OCI-LY1 (cell line): ENCODE data around the gene RBPJL.

ENCODE experiments used
- H2AFZ ChIP-seq: fragments of 200-600 bp; sonication (generic), shearing (Covaris generic); 2 replicates; pipeline ENCODE4 v1.6.0; 2014; ENCODE audit warnings: antibody characterized with exemption, mild to moderate bottlenecking, low read length
- H3F3A ChIP-seq: fragments of 200-600 bp; sonication (generic), shearing (Covaris generic); 2 replicates; pipeline ENCODE4 v1.6.0; 2014; ENCODE audit warnings: mild to moderate bottlenecking, antibody characterized with exemption, low read length, moderate library complexity; ENCODE audit not compliant: insufficient read depth
- H3K27ac ChIP-seq: fragments of 200-600 bp; sonication (generic); 2 replicates; pipeline ENCODE4 v1.5.1; 2014; ENCODE audit warnings: low read length, mixed run types, mild to moderate bottlenecking, low read depth; ENCODE audit not compliant: poor library complexity, severe bottlenecking
- H3K27me3 ChIP-seq: fragments of 200-600 bp; sonication (generic); 2 replicates; pipeline ENCODE4 v1.6.0; 2014; ENCODE audit warnings: antibody characterized with exemption, mild to moderate bottlenecking, low read length, moderate library complexity; ENCODE audit not compliant: insufficient read depth
- H3K36me3 ChIP-seq: fragments of 200-600 bp; sonication (generic); 2 replicates; pipeline ENCODE4 v1.6.1; 2014; ENCODE audit warnings: mild to moderate bottlenecking, antibody characterized with exemption, low read length, moderate library complexity, mixed read lengths; ENCODE audit not compliant: insufficient read depth
- H3K4me1 ChIP-seq: fragments of 200-600 bp; sonication (generic); 2 replicates; pipeline ENCODE4 v1.5.1; 2014; ENCODE audit warnings: mild to moderate bottlenecking, low read length, moderate library complexity; ENCODE audit not compliant: insufficient read depth, severe bottlenecking
- H3K4me2 ChIP-seq: fragments of 200-600 bp; sonication (generic), shearing (Covaris generic); 2 replicates; pipeline ENCODE4 v1.6.1; 2014; ENCODE audit warnings: low read length
- H3K4me3 ChIP-seq: fragments of 200-600 bp; sonication (generic); 2 replicates; pipeline ENCODE4 v1.5.1; 2014; ENCODE audit warnings: low read length, low read depth, mild to moderate bottlenecking, mixed read lengths; ENCODE audit not compliant: poor library complexity, severe bottlenecking
- H3K79me2 ChIP-seq: fragments of 200-600 bp; shearing (Covaris generic); 2 replicates; pipeline ENCODE4 v1.6.1; 2016; ENCODE audit warnings: mixed run types, low read length, mixed read lengths; ENCODE audit not compliant: insufficient read depth
- H3K9ac ChIP-seq: fragments of 200-600 bp; sonication (generic), shearing (Covaris generic); 2 replicates; pipeline ENCODE4 v1.6.1; 2014; ENCODE audit warnings: mild to moderate bottlenecking, low read length, mixed read lengths
- H3K9me2 ChIP-seq: fragments of 200-600 bp; sonication (generic), shearing (Covaris generic); 2 replicates; pipeline ENCODE4 v1.6.1; 2014; ENCODE audit warnings: low read depth, mild to moderate bottlenecking, low read length, mixed read lengths
- H3K9me3 ChIP-seq: fragments of 200-600 bp; shearing (Covaris generic); 2 replicates; pipeline ENCODE4 v1.6.1; 2014; ENCODE audit warnings: low read length, mixed read lengths
- H4K20me1 ChIP-seq: fragments of 200-600 bp; sonication (generic), shearing (Covaris generic); 2 replicates; pipeline ENCODE4 v1.6.0; 2016; ENCODE audit warnings: mild to moderate bottlenecking, low read length; ENCODE audit not compliant: insufficient read depth
- EZH2 ChIP-seq: fragments of 200-600 bp; sonication (generic), shearing (Covaris generic); IDR thresholded peaks from 2 replicates; pipeline ENCODE4 v1.8.0; 2017; ENCODE audit warnings: borderline replicate concordance, mixed run types, mild to moderate bottlenecking, antibody characterized with exemption, low read length, moderate library complexity, mixed read lengths
- TF ChIP-seq, protein P1 (sequence below): fragments of 200-600 bp; sonication (generic), shearing (Covaris generic); IDR thresholded peaks from 2 replicates; pipeline ENCODE4 v1.5.1; 2017; ENCODE audit warnings: mild to moderate bottlenecking, antibody characterized with exemption, low read length, moderate library complexity, mixed read lengths

Gene RBPJL

DNA sequence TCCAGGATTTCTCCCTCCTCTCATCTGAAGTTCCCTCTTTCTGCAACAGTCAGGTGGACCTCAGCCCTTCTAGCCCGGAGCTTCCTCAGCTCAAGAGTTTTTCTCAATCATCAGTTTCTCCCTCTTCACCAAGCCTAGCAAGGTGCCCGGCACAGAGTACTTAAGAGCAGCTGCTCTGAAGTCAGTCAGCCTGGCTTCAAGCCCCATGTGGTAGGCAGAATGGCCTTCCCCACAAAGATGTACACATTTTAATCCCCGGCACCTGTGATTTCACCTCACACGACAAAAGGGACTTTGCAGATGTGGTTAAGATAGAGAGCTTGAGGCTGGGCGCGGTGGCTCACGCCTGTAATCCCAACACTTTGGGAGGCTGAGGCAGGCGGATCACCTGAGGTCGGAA, 15.1 kb upstream of the RBPJL start:
- Histone ChIP-seq H3K9me2 (no peaks in the 10 kb centered on the region), H4K20me1 (no peaks in the 10 kb centered on the region), H3K36me3 (no peaks in the 10 kb centered on the region), H3K9ac (no peak overlapping the region), H3K4me1 (no peaks in the 10 kb centered on the region), H3K27me3 (no peaks in the 10 kb centered on the region; the same call in 1 of the 2 replicates), H3K79me2 (no peaks in the 10 kb centered on the region), H3K4me2 (no peak overlapping the region), H2AFZ (no peak overlapping the region), H3K27ac (no peak overlapping the region), H3F3A (no peaks in the 10 kb centered on the region), H3K4me3 (no peak overlapping the region), H3K9me3 (no peaks in the 10 kb centered on the region)
- no peak for TF ChIP-seq EZH2
- TF ChIP-seq, protein P1, sequence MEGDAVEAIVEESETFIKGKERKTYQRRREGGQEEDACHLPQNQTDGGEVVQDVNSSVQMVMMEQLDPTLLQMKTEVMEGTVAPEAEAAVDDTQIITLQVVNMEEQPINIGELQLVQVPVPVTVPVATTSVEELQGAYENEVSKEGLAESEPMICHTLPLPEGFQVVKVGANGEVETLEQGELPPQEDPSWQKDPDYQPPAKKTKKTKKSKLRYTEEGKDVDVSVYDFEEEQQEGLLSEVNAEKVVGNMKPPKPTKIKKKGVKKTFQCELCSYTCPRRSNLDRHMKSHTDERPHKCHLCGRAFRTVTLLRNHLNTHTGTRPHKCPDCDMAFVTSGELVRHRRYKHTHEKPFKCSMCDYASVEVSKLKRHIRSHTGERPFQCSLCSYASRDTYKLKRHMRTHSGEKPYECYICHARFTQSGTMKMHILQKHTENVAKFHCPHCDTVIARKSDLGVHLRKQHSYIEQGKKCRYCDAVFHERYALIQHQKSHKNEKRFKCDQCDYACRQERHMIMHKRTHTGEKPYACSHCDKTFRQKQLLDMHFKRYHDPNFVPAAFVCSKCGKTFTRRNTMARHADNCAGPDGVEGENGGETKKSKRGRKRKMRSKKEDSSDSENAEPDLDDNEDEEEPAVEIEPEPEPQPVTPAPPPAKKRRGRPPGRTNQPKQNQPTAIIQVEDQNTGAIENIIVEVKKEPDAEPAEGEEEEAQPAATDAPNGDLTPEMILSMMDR = no peak

DNA sequence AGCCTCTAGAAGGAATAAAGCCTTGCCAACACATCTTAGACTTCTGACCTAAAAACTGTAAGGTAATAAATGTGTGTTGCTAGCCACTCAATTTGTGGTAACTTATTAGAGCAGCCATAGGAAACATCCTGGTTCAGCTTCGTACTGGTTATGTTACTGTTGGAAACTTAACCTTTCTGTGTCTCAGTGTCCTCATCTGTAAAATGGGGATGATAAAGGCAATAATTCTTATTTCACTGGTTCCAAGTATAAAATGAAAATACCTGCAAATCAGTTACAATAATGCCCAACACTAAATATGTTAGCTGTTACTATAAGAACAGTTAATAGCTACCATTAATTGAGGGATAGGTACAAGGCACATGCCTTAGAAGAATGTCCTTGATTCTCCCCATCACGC, 14.3 kb upstream of the RBPJL start:
- no peak overlapping the region for H3K4me2 ChIP-seq
- TF ChIP-seq, protein P1 = no peak
- TF ChIP-seq EZH2 = no peak
- H3K36me3 ChIP-seq = no peaks in the 10 kb centered on the region
- no peak overlapping the region for H2AFZ ChIP-seq
- no peaks in the 10 kb centered on the region for H3K9me3 ChIP-seq
- no peaks in the 10 kb centered on the region; the same call in 1 of the 2 replicates for H3K27me3 ChIP-seq
- no peak overlapping the region for H3K4me3 ChIP-seq
- H3K27ac ChIP-seq = no peak overlapping the region
- no peaks in the 10 kb centered on the region for H3K4me1 ChIP-seq
- H3K9me2 ChIP-seq = no peaks in the 10 kb centered on the region
- no peaks in the 10 kb centered on the region for H3K79me2 ChIP-seq
- no peak overlapping the region for H3K9ac ChIP-seq
- no peaks in the 10 kb centered on the region for H3F3A ChIP-seq
- no peaks in the 10 kb centered on the region for H4K20me1 ChIP-seq

DNA sequence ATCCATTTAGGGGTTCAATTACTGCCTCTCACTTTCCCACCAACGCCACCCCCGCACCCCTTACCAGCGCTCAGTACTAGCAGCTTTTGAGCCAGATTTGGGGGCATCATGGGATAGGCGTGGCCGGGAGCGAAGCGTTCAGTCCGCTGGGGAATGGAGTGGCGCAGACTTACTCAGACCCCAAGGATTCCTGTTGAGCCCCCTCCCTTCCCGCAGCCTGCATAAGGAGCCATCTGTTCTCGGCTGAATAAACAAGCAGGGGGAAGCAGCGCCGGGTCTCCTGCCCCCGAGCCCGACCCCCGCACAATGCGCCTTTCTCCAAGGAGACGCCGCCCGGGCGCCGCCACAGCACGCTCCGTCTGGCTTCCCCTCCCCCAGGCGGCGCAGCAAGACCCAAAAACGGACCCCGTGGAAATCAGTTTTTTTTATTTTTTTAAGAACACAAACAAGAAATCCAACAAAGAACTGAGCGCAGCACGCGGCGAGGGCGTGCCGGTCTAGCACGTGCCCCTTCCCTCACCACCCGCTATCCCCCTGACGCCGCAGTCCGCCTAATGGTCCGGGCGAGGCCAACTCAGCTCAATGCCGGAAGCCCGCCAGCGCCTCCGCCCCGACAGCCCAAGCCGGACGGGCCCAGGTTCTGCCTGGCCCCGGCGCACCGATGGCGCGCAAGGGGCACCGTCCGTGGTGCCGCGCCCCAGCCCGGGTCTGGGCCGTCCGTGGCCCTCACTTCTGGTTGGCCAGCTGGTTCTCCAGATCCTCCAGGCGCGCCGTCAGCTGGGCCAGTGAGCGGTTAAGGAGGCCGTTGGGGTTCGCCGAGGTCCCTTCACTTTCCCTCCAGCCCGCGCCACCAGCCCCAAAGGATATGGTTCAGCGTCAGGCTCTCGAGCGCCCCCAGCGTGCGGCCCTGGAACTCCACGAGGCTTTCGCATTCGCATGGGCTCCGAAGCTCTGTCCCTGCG, 13.3 kb upstream of the RBPJL start:
- Histone ChIP-seq H4K20me1 (no peaks in the 10 kb centered on the region), H3K27ac (no peak overlapping the region), H3K79me2 (no peaks in the 10 kb centered on the region), H3K9me3 (no peaks in the 10 kb centered on the region), H2AFZ (no peak overlapping the region), H3K27me3 (no peaks in the 10 kb centered on the region; the same call in 1 of the 2 replicates), H3K4me2 (no peak overlapping the region), H3F3A (no peaks in the 10 kb centered on the region), H3K4me3 (no peak overlapping the region), H3K36me3 (no peaks in the 10 kb centered on the region), H3K9ac (no peak overlapping the region), H3K4me1 (no peaks in the 10 kb centered on the region), H3K9me2 (no peaks in the 10 kb centered on the region)
- no peak for TF ChIP-seq EZH2
- TF ChIP-seq, protein P1 = peak; percentile 64
